Body of pancreas (tissue), 4 donors: ENCODE measurements around the gene SLC35B1. TPM values are rescaled to one million over a fixed set of nuclear protein-coding genes. Genes with fewer than 3 reads are reported as not detected.

Experiments used
- ATAC-seq: fragments of 150-250 bp; one replicate; pipeline ENCODE4 v1.9.1; 2016
- DNase-seq, 4 donors: peaks; one replicate each; pipeline ENCODE4 v3.0.0-alpha.2; 2019
- H3K27ac ChIP-seq, 4 donors: fragments of 200-600 bp; sonication (generic); 1 replicate in 3 of 4; 2 replicates in 1 of 4; pipeline versions ENCODE4 v1.5.1 to v1.6.1; 2016 to 2019; ENCODE audit warnings: mild to moderate bottlenecking in 1 of 4, mixed read lengths in 1 of 4, moderate library complexity in 1 of 4
- H3K27me3 ChIP-seq, 2 donors: fragments of 200-600 bp; sonication (generic); one replicate each; pipeline ENCODE4 v1.6.0; 2016; ENCODE audit warnings: mild to moderate bottlenecking in 1 of 2
- H3K36me3 ChIP-seq, 2 donors: fragments of 200-600 bp; sonication (generic); replicated peaks in 1 of 2; 2 replicates each; pipeline ENCODE4 v1.5.1; 2016; ENCODE audit warnings: low read depth in 2 of 2; ENCODE audit not compliant: insufficient read depth in 1 of 2
- H3K4me1 ChIP-seq: fragments of 200-600 bp; sonication (generic); one replicate; pipeline ENCODE4 v1.6.0; 2016
- H3K4me3 ChIP-seq, 2 donors: fragments of 200-600 bp; sonication (generic); 1 replicate in 1 of 2; 2 replicates in 1 of 2; pipeline ENCODE4 v1.5.1; 2016 to 2019
- H3K9me3 ChIP-seq, 3 donors: fragments of 200-600 bp; sonication (generic); 1 replicate in 2 of 3; 2 replicates in 1 of 3; pipeline ENCODE4 v1.5.1; 2016
- CTCF ChIP-seq, 7 experiments: fragments of 450-650 bp in 4 of 7; fragments of 200-600 bp in 3 of 7; sonication (generic) in 3 of 7; IDR thresholded peaks; one replicate each; pipeline ENCODE4 v1.5.1; 2016 to 2019; ENCODE audit warnings: antibody characterized with exemption in 7 of 7
- POLR2A ChIP-seq, 3 donors: fragments of 450-650 bp; IDR thresholded peaks; one replicate each; pipeline ENCODE4 v1.6.1; 2016; ENCODE audit warnings: antibody characterized with exemption in 3 of 3, mild to moderate bottlenecking in 2 of 3
- WGBS, 2 donors: methylation state at CpG; one replicate each; pipeline ENCODE4 v1.1.5; 2017; 5-methylcytosine and 5-hydroxymethylcytosine counted together
- intact Hi-C: fragments of 100-400 bp; cut with DNase I; formaldehyde crosslinking; loops from one replicate; pipeline ENCODE4 v1.15.1; 2023
- total RNA-seq, 2 donors: library from RNA; depleted of rRNA; stranded (reverse); fragments of >200 nt; gene quantifications; one replicate each; pipeline ENCODE4 v1.1.0, GENCODE V29; 2016

SLC35B1 gene
- total RNA-seq, 2 donors from 2014 or later: 30.3 to 36.6 TPM

- H3K4me1 ChIP-seq: peaks cover 17% of the 10 kb centered on the region
- peak overlapping the region; percentile 30 to 73 (median 60) for H3K27ac ChIP-seq
- intact Hi-C loops: no loop called here
- H3K4me3 ChIP-seq: no peak overlapping the region
- no peaks in the 10 kb centered on the region for H3K27me3 ChIP-seq
- H3K9me3 ChIP-seq: no peaks in the 10 kb centered on the region
- peak in 1 of 3 donors; percentile 30 for TF ChIP-seq POLR2A (IDR thresholded peaks at IDR 0.05)
- no peak for TF ChIP-seq CTCF (IDR thresholded peaks at IDR 0.05)
- peak; percentile 76 to 87 (median 84) for DNase-seq
- 33 to 46% methylated on average over 8 of the region's 8 CpGs for WGBS, 2 donors
- no peaks in the 10 kb centered on the region for H3K36me3 ChIP-seq
- peak; percentile 87 for ATAC-seq
These were observed 46.2 kb upstream of the SLC35B1 start for GRCh38 chr17:49753959-49754391.

- Histone ChIP-seq H3K4me1 (peaks cover 22% of the 10 kb centered on the region), H3K27ac (no peak overlapping the region), H3K4me3 (no peak overlapping the region), H3K36me3 (no peaks in the 10 kb centered on the region), H3K9me3 (no peaks in the 10 kb centered on the region), H3K27me3 (no peaks in the 10 kb centered on the region)
- ATAC-seq: no peak
- 80 to 88% methylated on average over 3 of the region's 3 CpGs for WGBS, 2 donors
- no peak for TF ChIP-seq POLR2A (IDR thresholded peaks at IDR 0.05)
- TF ChIP-seq CTCF (IDR thresholded peaks at IDR 0.05): no peak
- intact Hi-C loops: no loop called here
- no peak for DNase-seq
These were observed 44.7 kb upstream of the SLC35B1 start for GRCh38 chr17:49752508-49752907.

- intact Hi-C loops: no loop called here
- no peak overlapping the region for H3K4me3 ChIP-seq
- DNase-seq (no peak), ATAC-seq (no peak)
- no peak for TF ChIP-seq POLR2A (IDR thresholded peaks at IDR 0.05)
- TF ChIP-seq CTCF (IDR thresholded peaks at IDR 0.05): no peak
- H3K4me1 ChIP-seq: peaks cover 26% of the 10 kb centered on the region
- no peak overlapping the region for H3K27ac ChIP-seq
- no peaks in the 10 kb centered on the region for H3K36me3 ChIP-seq
- H3K9me3 ChIP-seq: no peaks in the 10 kb centered on the region
- no peaks in the 10 kb centered on the region for H3K27me3 ChIP-seq
- 93 to 100% methylated on average over 3 of the region's 3 CpGs for WGBS, 2 donors
These were observed 42.0 kb upstream of the SLC35B1 start for GRCh38 chr17:49749730-49750129.

GRCh38 chr17:49748791-49749190 lies 41.0 kb upstream of the SLC35B1 start:
- WGBS, 2 donors: 81 to 94% methylated on average over 7 of the region's 7 CpGs
- ATAC-seq (no peak), DNase-seq (no peak)
- TF ChIP-seq CTCF (IDR thresholded peaks at IDR 0.05) (no peak), POLR2A (IDR thresholded peaks at IDR 0.05) (no peak)
- no peak overlapping the region for H3K4me3 ChIP-seq
- no peak overlapping the region for H3K27ac ChIP-seq
- H3K27me3 ChIP-seq: no peaks in the 10 kb centered on the region
- peaks cover 17% of the 10 kb centered on the region for H3K4me1 ChIP-seq
- no peaks in the 10 kb centered on the region for H3K9me3 ChIP-seq
- intact Hi-C loops: no loop called here
- H3K36me3 ChIP-seq: no peaks in the 10 kb centered on the region

- no peak for ATAC-seq
- Histone ChIP-seq H3K9me3 (no peaks in the 10 kb centered on the region), H3K36me3 (no peaks in the 10 kb centered on the region), H3K27me3 (no peaks in the 10 kb centered on the region), H3K4me3 (no peak overlapping the region), H3K27ac (no peak overlapping the region), H3K4me1 (peaks cover 12% of the 10 kb centered on the region)
- intact Hi-C loops: no loop called here
- DNase-seq: no peak
- no peak for TF ChIP-seq POLR2A (IDR thresholded peaks at IDR 0.05)
- TF ChIP-seq CTCF (IDR thresholded peaks at IDR 0.05): no peak
- 79 to 91% methylated on average over 3 of the region's 3 CpGs for WGBS, 2 donors
These were observed 40.5 kb upstream of the SLC35B1 start for GRCh38 chr17:49748223-49748622.
